ENCODE results near the gene PACSIN1. TPM values are rescaled to one million over a fixed set of nuclear protein-coding genes. Genes with fewer than 3 reads are reported as not detected.

PACSIN1 gene
- total RNA-seq, 1 experiment from 2014 or later: 7.0 TPM

DNA sequence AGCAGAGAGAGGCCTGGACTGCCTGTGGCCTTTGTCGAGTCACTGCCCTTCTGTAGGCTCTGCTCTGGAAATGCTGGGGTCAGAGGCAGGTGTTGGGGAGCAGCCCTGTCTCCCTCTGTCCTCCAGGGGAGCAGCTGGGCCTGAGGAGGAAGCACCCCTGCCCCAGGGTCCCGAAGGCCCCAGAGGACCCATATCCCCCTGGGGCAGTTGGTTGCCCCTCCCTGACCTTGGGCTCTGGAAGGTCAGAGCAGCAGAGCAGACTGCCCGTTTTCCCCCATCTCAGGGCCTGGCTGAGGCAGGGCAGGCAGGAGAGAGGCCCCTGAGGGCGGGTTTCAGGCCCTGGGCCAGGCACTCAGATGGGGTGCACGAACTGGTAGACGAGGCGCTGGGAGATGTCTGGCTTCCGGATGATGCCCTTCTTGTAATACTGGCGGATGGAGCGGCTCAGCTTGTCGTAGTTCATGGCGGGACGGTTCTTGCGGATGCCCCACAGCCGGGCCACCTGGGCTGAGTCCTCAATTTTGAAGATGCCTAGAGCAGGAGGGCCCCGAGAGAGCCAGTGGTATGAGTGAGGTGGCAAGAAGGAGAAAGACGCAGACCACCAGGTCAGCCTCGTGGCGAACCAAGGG lies 72.2 kb downstream of the PACSIN1 start:
- H2BK20ac ChIP-seq (ENCODE audit: low read depth, low read length, poor library complexity, severe bottlenecking): no peak overlapping the region
- H4K8ac ChIP-seq (replicated peaks; ENCODE audit: insufficient read length, low read depth, low read length): no peak overlapping the region
- H3K4ac ChIP-seq (ENCODE audit: low read depth, low read length): no peak overlapping the region
- no peaks in the 10 kb centered on the region for H3K9me3 ChIP-seq (ENCODE audit: control insufficient read depth, low read depth, low read length)
- no peak overlapping the region for H2BK15ac ChIP-seq (ENCODE audit: low read depth, low read length)
- H3K27ac ChIP-seq (ENCODE audit: insufficient read length, low read depth, low read length): no peak overlapping the region
- H3K18ac ChIP-seq (ENCODE audit: insufficient read length, low read depth, low read length): no peak overlapping the region
- H3K9ac ChIP-seq (ENCODE audit: extremely low read depth, insufficient read length, low read length): no peak overlapping the region
- no peak overlapping the region for H2AK5ac ChIP-seq (ENCODE audit: insufficient read length, low read length)
- no peak overlapping the region for H3K56ac ChIP-seq (ENCODE audit: insufficient read length, low read depth, low read length)
- no peak overlapping the region for H3K14ac ChIP-seq (ENCODE audit: insufficient read depth, low read length)
- H3K4me2 ChIP-seq (ENCODE audit: insufficient read depth, insufficient read length, low read length): no peak overlapping the region
- DNase-seq: no peak
- no peak overlapping the region for H2AFZ ChIP-seq (ENCODE audit: low read length)
- no peak overlapping the region for H3K23ac ChIP-seq (ENCODE audit: insufficient read length, low read depth, low read length)
- no peak overlapping the region for H4K5ac ChIP-seq (ENCODE audit: insufficient read length, low read depth, low read length)
- no peaks in the 10 kb centered on the region for H3K23me2 ChIP-seq (ENCODE audit: insufficient read length, low read depth, low read length, poor library complexity, severe bottlenecking)
- no peak overlapping the region for H3T11ph ChIP-seq (ENCODE audit: low read length)
- TF ChIP-seq, protein P1, sequence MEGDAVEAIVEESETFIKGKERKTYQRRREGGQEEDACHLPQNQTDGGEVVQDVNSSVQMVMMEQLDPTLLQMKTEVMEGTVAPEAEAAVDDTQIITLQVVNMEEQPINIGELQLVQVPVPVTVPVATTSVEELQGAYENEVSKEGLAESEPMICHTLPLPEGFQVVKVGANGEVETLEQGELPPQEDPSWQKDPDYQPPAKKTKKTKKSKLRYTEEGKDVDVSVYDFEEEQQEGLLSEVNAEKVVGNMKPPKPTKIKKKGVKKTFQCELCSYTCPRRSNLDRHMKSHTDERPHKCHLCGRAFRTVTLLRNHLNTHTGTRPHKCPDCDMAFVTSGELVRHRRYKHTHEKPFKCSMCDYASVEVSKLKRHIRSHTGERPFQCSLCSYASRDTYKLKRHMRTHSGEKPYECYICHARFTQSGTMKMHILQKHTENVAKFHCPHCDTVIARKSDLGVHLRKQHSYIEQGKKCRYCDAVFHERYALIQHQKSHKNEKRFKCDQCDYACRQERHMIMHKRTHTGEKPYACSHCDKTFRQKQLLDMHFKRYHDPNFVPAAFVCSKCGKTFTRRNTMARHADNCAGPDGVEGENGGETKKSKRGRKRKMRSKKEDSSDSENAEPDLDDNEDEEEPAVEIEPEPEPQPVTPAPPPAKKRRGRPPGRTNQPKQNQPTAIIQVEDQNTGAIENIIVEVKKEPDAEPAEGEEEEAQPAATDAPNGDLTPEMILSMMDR (conservative IDR thresholded peaks at IDR 0.05): no peak
- H3K4me1 ChIP-seq (ENCODE audit: insufficient read depth, low read length): no peaks in the 10 kb centered on the region
- no peak overlapping the region for H2BK12ac ChIP-seq (ENCODE audit: insufficient read length, low read depth, low read length)
- Mint-ChIP-seq H3K9me3 (no peaks in the 10 kb centered on the region), H3K4me1 (peaks cover 0 to 23% of the 10 kb centered on the region in 2 experiments; a peak in 2 of 4 replicates), H3K27ac (peak overlapping the region in 2 of 3 experiments; percentile 59 to 61; a peak in 2 of 7 replicates), H3K36me3 (ENCODE audit: insufficient read depth in 1 of 3, low read depth in 3 of 3) (no peaks in the 10 kb centered on the region), H3K4me3 (peak overlapping the region in 1 of 2 experiments; percentile 17; a peak in 1 of 5 replicates), H3K27me3 (ENCODE audit: low read depth) (no peaks in the 10 kb centered on the region; the same call in 1 of the 2 replicates)
- no peak overlapping the region for H2BK5ac ChIP-seq (ENCODE audit: insufficient read length, low read length)
- H3K27me3 ChIP-seq (ENCODE audit: insufficient read depth, low read length): no peaks in the 10 kb centered on the region
- H3K79me1 ChIP-seq (ENCODE audit: insufficient read depth, low read depth, low read length, poor library complexity, severe bottlenecking): no peaks in the 10 kb centered on the region
- H4K91ac ChIP-seq (ENCODE audit: insufficient read length, low read depth, low read length): no peak overlapping the region
- H2BK120ac ChIP-seq (ENCODE audit: low read depth, low read length, poor library complexity, severe bottlenecking): no peak overlapping the region
- H4K20me1 ChIP-seq (ENCODE audit: control insufficient read depth, insufficient read depth, insufficient read length): no peaks in the 10 kb centered on the region
- WGBS (ENCODE audit: extremely low coverage, insufficient read length, low lambda C conversion rate): no CpG with 5 or more reads among the region's 19 CpGs
- H3K79me2 ChIP-seq (ENCODE audit: insufficient read depth, low read length): no peaks in the 10 kb centered on the region
